WI38 (cell line): ENCODE measurements around the gene GMDS.

Experiments used
- H3K4me3 ChIP-seq: 2 replicates; pipeline ENCODE4 v1.5.1; 2011; ENCODE audit warnings: low read depth, mild to moderate bottlenecking, control low read depth, low read length
- CTCF ChIP-seq: IDR thresholded peaks from 2 replicates; pipeline ENCODE4 v1.5.1; 2012; ENCODE audit warnings: low read depth, mild to moderate bottlenecking, control low read depth, low read length

Gene GMDS

DNA sequence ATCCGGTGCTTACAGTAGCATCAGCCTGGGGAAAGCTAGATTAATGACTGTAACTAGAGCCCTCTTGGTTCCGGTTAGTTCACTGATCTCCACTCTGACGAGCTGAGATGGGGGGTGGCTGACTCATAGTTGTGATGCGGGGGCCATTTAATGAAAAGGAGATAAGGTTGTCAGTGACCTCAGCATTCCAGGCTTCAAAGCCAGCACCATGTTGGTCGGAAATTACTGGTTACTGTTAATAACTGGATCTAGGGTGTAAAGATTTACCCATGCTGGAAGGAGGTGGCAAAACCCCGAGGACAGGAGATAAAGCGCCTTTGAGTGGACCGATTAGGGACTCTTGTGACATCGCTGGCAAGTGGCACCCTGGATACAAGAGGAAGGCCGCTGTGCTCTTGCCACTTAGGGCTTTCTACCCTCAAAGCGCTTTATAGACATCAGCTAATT is 614.6 kb downstream of the GMDS start:
- H3K4me3 ChIP-seq: no peak overlapping the region
- no peak for TF ChIP-seq CTCF

GRCh38 chr6:1630212-1630770 is 615.1 kb downstream of the GMDS start:
- no peak for TF ChIP-seq CTCF
- H3K4me3 ChIP-seq: no peak overlapping the region

DNA sequence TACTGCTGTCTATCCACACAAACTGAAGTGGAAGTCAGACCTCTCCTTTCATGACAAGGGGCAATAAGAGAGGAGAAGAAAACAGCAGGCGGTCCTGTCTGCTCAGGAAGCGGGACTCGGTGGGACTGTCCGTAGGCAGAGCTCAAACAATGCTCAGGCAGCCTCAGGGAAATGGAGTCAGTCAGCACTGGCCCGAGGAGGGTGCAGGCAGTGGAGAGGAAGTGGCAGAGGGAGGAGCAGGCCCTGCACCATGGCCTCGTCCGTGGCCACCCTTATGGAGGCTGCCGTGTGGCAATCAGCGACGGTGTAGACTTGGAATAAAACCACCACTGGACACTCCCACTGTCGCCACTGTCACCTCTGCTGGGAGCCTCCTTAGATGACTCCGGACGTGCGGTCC is 616.1 kb downstream of the GMDS start:
- TF ChIP-seq CTCF: no peak
- no peak overlapping the region for H3K4me3 ChIP-seq

DNA sequence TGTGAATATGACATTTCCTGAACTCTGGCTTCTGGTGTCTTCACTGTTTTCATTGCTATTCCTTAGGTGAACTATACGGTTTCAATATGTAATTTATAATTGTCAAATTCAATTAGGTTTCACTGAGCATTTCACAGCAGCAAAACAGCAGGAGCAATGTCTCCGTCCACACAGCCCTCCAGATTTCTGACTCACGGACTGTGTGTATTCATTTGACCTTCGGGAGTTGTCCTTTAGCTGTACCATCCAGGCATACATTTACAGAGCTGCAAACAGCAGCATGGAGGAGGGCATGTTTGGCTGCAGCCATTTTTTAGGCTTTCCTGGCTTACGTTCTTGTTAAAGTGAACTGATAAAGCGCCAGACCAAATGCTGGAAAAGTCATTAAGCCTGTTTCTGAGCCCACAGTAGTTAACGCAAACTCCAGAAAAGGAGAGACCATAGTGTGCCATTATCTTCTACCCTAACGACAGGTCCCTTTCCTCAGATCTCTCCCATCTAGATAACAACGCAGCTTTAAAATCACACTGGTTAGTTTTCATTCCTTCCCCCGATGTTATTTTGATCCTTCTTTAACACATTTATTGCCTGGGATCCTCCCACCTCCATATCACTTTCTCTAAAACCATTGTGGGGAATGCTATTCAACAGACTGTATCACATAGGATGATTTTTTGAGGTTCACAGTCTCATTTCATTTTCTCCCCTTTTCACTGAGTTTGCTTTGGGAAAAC is 617.4 kb downstream of the GMDS start:
- TF ChIP-seq CTCF: no peak
- H3K4me3 ChIP-seq: no peak overlapping the region

- H3K4me3 ChIP-seq: no peak overlapping the region
- TF ChIP-seq CTCF: no peak
Observed at GRCh38 chr6:1626481-1626880, 618.9 kb downstream of the GMDS start.

GRCh38 chr6:1625794-1626435 is 619.5 kb downstream of the GMDS start:
- no peak for TF ChIP-seq CTCF
- H3K4me3 ChIP-seq: no peak overlapping the region
